GM23338 (cell line): ENCODE data around the gene POFUT2. TPM values are rescaled to one million over a fixed set of nuclear protein-coding genes. Genes with fewer than 3 reads are reported as not detected.

Experiments
- EZH2 ChIP-seq: fragments of 200-600 bp; sonication (generic); IDR thresholded peaks from one replicate; pipeline ENCODE4 v1.8.0; 2017; ENCODE audit warnings: antibody characterized with exemption, mild to moderate bottlenecking, low read depth; ENCODE audit not compliant: unreplicated experiment
- EZH2phosphoT487 ChIP-seq: fragments of 200-600 bp; sonication (generic); IDR thresholded peaks from one replicate; pipeline ENCODE4 v1.8.1; 2018; ENCODE audit warnings: antibody characterized with exemption; ENCODE audit not compliant: unreplicated experiment
- JUNB ChIP-seq: IDR thresholded peaks from one replicate; pipeline ENCODE4 v1.6.1; 2016; ENCODE audit warnings: antibody characterized with exemption; ENCODE audit not compliant: unreplicated experiment
- NANOG ChIP-seq: IDR thresholded peaks from 2 replicates; pipeline ENCODE4 v1.6.1; 2016; ENCODE audit warnings: antibody characterized with exemption, borderline replicate concordance
- STAT1 ChIP-seq: IDR thresholded peaks from one replicate; pipeline ENCODE4 v1.6.1; 2016; ENCODE audit warnings: antibody characterized with exemption; ENCODE audit not compliant: unreplicated experiment
- ZNF114 ChIP-seq: fragments of 250-450 bp; sonication (Bioruptor Pico); IDR thresholded peaks from 2 replicates; pipeline ENCODE4 v1.5.0; 2020; ENCODE audit warnings: mild to moderate bottlenecking, moderate library complexity
- polyA plus RNA-seq: library from polyadenylated mRNA; unstranded; fragments of >200 nt; fragmentation: Nextera tagmentation; extraction: Ambion mirVana; gene quantifications from 2 replicates; pipeline ENCODE4 v1.2.1, GENCODE V29; 2016
- total RNA-seq: library from RNA; depleted of rRNA; stranded (reverse); fragments of >200 nt; shearing (Covaris generic); gene quantifications from 2 replicates; pipeline ENCODE4 v1.2.3, GENCODE V29; 2014
- TF ChIP-seq, protein P1 (sequence below): fragments of 250-450 bp; sonication (Bioruptor Pico); IDR thresholded peaks from 2 replicates; pipeline ENCODE4 v1.5.0; 2020; ENCODE audit warnings: mild to moderate bottlenecking, moderate library complexity
- TF ChIP-seq, protein P2 (sequence below), 2 experiments: fragments of 200-600 bp in 1 of 2; sonication (generic) in 1 of 2; conservative IDR thresholded peaks; 2 replicates each; pipeline versions ENCODE4 v1.5.1 to v1.6.1; 2016 to 2017; ENCODE audit warnings: antibody characterized with exemption in 2 of 2, low read depth in 2 of 2, mild to moderate bottlenecking in 2 of 2, moderate library complexity in 1 of 2

Gene POFUT2
- total and polyA plus RNA-seq, 2 experiments from 2014 or later = 12.1 to 34.5 TPM

GRCh38 chr21:45325206-45326168, 37.8 kb upstream of the POFUT2 start (continued):
- TF ChIP-seq, protein P1, sequence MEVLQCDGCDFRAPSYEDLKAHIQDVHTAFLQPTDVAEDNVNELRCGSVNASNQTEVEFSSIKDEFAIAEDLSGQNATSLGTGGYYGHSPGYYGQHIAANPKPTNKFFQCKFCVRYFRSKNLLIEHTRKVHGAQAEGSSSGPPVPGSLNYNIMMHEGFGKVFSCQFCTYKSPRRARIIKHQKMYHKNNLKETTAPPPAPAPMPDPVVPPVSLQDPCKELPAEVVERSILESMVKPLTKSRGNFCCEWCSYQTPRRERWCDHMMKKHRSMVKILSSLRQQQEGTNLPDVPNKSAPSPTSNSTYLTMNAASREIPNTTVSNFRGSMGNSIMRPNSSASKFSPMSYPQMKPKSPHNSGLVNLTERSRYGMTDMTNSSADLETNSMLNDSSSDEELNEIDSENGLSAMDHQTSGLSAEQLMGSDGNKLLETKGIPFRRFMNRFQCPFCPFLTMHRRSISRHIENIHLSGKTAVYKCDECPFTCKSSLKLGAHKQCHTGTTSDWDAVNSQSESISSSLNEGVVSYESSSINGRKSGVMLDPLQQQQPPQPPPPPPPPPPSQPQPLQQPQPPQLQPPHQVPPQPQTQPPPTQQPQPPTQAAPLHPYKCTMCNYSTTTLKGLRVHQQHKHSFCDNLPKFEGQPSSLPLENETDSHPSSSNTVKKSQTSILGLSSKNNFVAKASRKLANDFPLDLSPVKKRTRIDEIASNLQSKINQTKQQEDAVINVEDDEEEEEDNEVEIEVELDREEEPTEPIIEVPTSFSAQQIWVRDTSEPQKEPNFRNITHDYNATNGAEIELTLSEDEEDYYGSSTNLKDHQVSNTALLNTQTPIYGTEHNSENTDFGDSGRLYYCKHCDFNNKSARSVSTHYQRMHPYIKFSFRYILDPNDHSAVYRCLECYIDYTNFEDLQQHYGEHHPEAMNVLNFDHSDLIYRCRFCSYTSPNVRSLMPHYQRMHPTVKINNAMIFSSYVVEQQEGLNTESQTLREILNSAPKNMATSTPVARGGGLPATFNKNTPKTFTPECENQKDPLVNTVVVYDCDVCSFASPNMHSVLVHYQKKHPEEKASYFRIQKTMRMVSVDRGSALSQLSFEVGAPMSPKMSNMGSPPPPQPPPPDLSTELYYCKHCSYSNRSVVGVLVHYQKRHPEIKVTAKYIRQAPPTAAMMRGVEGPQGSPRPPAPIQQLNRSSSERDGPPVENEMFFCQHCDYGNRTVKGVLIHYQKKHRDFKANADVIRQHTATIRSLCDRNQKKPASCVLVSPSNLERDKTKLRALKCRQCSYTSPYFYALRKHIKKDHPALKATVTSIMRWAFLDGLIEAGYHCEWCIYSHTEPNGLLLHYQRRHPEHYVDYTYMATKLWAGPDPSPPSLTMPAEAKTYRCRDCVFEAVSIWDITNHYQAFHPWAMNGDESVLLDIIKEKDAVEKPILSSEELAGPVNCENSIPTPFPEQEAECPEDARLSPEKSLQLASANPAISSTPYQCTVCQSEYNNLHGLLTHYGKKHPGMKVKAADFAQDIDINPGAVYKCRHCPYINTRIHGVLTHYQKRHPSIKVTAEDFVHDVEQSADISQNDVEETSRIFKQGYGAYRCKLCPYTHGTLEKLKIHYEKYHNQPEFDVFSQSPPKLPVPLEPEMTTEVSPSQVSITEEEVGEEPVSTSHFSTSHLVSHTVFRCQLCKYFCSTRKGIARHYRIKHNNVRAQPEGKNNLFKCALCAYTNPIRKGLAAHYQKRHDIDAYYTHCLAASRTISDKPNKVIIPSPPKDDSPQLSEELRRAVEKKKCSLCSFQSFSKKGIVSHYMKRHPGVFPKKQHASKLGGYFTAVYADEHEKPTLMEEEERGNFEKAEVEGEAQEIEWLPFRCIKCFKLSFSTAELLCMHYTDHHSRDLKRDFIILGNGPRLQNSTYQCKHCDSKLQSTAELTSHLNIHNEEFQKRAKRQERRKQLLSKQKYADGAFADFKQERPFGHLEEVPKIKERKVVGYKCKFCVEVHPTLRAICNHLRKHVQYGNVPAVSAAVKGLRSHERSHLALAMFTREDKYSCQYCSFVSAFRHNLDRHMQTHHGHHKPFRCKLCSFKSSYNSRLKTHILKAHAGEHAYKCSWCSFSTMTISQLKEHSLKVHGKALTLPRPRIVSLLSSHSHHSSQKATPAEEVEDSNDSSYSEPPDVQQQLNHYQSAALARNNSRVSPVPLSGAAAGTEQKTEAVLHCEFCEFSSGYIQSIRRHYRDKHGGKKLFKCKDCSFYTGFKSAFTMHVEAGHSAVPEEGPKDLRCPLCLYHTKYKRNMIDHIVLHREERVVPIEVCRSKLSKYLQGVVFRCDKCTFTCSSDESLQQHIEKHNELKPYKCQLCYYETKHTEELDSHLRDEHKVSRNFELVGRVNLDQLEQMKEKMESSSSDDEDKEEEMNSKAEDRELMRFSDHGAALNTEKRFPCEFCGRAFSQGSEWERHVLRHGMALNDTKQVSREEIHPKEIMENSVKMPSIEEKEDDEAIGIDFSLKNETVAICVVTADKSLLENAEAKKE = no peak
- TF ChIP-seq, protein P2, sequence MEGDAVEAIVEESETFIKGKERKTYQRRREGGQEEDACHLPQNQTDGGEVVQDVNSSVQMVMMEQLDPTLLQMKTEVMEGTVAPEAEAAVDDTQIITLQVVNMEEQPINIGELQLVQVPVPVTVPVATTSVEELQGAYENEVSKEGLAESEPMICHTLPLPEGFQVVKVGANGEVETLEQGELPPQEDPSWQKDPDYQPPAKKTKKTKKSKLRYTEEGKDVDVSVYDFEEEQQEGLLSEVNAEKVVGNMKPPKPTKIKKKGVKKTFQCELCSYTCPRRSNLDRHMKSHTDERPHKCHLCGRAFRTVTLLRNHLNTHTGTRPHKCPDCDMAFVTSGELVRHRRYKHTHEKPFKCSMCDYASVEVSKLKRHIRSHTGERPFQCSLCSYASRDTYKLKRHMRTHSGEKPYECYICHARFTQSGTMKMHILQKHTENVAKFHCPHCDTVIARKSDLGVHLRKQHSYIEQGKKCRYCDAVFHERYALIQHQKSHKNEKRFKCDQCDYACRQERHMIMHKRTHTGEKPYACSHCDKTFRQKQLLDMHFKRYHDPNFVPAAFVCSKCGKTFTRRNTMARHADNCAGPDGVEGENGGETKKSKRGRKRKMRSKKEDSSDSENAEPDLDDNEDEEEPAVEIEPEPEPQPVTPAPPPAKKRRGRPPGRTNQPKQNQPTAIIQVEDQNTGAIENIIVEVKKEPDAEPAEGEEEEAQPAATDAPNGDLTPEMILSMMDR (conservative IDR thresholded peaks at IDR 0.05; ENCODE audit: low read depth in 2 of 2) = no peak
- TF ChIP-seq JUNB = no peak
- TF ChIP-seq STAT1 = no peak
- TF ChIP-seq ZNF114 (CRISPR knock-in tag) = no peak
- TF ChIP-seq EZH2 = no peak
- no peak for TF ChIP-seq EZH2phosphoT487
- no peak for TF ChIP-seq NANOG
